H54 (cell line): ENCODE results near the gene MKNK2.
A peak's percentile ranks its signal among the peaks of the same experiment; 100 is the strongest.

ENCODE experiments used
- DNase-seq: peaks from one replicate; pipeline ENCODE4 v3.0.0; 2011; ENCODE audit warnings: low spot score, mixed read lengths; ENCODE audit not compliant: insufficient read length
- FAIRE-seq: peaks from 3 replicates; lab custom pipeline; 2011; peaks lifted over from hg19 to GRCh38; lab: Jason Lieb, UNC
- POLR2A ChIP-seq: IDR thresholded peaks from 2 replicates; pipeline ENCODE4 v1.6.1; 2011; ENCODE audit warnings: low read depth, mild to moderate bottlenecking, low read length

MKNK2 gene

DNA sequence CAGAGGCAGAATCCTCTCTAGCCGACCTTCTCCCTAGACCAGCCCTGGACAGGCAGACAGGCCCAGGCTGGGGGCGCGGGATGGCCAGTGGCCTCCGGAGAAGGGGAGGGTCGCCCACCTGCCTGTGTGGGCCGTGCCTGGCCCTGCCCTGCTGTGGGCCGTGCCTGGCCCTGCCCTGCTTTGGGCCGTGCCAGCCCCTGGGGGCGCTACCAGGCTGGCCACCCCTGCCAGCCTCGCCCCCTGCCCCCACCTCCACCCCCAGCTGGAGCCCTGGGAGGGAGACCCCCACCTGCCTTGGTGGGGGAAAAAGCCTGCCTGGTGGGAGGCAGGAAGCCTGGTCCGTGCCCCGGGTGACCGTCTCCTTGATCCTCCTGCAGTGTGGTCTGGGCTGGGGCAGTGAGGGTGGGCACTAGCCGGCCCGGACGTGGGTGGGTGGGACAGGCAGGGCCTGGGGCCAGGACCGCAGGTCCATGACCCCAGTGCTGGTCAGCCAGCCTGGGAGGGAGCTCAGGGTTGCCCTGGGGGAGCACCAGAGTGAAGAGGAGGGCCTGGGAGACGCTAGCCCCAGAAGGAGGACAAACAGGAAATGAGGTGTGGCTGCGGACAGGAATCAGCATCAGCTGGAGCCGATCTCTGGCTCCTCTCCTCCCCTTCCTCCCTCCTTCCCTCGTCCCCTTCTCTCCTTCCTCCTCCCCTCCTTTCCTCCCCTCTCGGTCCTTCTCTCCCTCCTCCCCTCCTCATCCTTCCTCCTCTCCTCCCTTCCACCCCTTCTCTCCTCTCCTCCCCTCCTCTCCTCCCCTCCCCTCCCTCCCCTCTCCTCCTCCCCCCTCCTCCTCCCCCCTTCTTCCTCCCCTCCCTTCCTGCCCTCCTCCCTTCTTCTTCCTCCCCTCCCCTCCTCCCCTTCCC lies 5.1 kb upstream of the MKNK2 start:
- peak; percentile 43; the same call in 1 of the 2 replicates for TF ChIP-seq POLR2A
- FAIRE-seq, result no peak
- no peak for DNase-seq

DNA sequence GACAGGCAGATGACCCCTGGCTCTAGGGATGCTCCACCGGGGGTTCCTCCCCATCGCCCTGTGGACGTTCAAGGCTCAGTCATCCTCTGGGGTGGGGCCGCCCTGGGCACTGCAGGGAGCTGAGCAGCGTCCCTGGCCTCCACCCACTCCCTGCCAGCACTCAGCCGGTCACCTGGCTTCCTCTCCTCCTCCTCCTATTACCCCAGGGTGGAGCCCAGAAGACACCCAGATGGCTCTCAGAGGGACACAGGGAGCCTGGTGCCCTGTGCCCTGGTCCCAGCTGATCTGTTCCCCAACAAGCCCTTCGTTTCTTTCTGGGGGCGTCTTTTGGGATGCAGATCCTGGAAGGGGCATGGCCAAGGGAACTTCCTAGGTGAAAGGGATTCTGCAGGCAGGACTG lies 3.7 kb upstream of the MKNK2 start:
- TF ChIP-seq POLR2A, result no peak
- FAIRE-seq (no peak), DNase-seq (no peak)

DNA sequence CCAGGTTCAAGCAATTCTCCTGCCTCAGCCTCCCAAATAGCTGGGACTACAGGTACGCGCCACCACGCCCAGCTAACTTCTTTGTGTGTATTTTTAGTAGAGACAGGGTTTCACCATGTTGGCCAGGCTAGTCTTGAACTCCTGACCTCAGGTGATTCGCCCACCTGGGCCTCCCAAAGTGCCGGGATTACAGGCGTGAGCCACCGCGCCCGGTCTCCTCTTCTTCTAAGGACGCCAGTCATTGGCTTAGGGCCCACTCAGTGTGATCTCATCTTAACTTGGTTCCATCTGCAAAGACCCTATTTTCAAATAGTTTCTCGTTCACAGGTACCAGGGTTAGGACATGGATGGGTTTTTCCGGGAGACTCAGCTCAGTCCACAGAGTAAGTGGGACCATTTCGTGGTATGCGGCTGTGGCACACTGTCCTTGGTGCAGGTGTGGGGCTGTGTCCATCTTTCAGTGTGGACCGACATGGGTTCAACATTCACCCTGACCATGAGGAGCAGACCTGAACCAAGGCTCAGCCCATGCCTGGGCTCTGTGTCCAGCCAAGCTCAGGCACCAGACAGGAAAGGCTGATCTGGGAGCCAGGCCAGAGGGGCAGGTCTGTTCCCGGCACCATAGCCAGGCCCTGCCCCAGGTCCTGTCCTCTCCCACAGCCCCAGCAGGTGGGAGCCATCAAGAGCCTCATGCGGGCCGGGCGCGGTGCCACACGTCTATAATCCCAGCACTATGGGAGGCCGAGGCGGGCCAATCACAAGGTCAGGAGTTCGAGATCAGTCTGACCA lies 2.8 kb upstream of the MKNK2 start:
- DNase-seq (no peak), FAIRE-seq (no peak)
- no peak for TF ChIP-seq POLR2A

DNA sequence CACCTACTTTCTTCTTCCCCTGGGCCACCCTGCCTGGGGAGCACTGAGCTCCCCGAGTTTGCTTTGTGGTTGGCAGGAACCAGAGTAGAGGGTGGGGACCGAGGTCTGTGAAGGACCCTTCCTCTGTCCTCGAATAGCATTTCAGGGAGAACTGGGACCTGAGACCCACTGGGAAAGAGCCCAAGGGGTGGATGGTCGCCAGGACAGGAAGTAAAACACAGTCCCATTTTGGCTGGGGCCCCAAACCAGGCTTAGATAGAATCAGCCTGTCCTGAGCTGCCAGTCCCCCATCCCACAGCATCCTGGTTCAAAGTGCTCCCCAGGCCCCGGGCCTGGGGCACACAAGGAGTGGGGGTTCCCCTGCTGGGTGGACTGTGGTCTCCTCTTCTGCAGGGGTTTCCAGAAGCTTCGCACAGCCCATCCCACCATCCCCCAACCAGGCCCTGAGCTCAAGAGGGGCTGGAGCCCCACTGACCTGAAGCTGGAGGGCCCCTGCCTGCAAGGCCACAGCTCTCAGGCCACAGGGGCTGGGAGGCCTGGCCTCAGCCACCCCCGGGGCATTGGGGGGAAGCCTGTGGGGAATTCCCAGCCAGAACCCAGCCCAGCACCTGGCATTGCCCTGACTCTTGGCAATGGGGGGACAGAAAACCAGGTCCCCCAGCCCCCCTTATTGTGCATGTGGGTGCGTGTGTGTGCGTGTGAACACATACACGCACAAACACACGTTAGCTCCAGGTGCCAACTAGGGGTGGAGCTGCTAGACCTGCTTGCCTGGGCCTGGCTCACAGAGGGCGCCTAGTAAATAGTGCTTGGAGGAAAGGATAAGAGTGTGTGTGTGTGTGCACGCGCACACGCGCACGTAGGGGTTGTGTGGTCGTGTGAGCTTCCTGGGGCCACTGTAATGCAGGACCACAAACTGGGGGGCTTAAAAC lies 995 bp upstream of the MKNK2 start:
- no peak for TF ChIP-seq POLR2A
- no peak for FAIRE-seq
- no peak for DNase-seq

DNA sequence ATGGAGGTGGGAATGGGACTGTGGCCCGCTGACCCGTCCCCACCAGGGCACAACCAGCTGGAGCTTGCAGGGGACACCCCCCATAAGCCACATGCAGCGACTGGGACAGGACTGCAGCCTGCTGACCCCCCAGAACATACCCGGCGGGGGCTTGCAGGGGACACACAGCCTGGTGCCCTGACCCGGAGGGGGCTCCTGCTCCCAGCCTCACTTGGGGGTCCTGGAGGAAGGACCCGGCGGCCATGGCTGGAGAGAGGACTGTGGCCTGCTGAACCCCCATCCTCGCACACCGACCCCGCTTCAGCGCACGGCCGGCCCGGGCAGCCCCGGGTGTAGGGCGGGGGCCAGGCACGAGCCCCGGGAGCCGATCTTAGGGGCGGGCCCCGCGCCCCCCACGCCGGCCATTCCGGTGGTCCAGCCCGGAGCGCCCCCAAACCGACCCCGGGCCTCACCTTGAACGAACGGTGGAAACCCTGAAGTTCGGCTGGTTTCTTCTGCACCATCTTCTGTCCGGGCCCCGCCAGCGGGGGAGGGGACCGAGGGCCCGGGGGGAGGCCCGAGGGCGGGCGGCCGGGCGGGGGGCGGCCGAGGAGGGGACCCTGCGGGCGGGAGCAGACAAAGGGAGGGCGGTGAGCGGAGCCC lies 574 bp downstream of the MKNK2 start:
- TF ChIP-seq POLR2A, result no peak
- FAIRE-seq (no peak), DNase-seq (no peak)

DNA sequence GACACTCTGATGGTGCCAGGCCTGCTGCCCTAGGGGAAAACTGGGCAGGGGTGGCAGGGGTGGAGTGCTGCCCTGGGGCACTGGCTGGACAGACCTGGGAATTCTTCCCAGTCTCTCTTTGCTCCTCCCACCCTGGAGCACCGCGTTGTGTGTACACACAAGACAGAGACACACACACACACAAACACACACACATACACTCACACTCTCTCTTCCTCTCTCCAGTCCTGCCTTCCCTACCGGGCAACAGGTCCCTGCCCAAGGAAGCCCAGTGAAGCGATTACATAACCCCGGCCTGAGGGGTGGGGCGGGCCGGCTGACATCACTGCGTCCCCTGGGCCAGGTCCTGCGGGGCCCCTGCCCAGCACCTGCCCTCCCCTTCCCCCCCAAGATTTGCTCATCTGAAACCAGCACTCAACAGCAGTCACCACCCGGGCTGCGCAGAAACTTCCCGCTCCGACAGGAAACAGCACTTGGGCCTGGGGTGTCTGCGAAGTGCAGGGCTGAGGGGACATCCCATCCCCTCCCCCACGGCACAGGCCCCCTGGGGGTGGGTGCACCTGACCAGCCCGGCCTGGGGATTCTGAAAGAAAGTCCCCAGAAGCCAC lies 1.2 kb downstream of the MKNK2 start:
- FAIRE-seq (peak; percentile 45), DNase-seq (peak; percentile 77)

DNA sequence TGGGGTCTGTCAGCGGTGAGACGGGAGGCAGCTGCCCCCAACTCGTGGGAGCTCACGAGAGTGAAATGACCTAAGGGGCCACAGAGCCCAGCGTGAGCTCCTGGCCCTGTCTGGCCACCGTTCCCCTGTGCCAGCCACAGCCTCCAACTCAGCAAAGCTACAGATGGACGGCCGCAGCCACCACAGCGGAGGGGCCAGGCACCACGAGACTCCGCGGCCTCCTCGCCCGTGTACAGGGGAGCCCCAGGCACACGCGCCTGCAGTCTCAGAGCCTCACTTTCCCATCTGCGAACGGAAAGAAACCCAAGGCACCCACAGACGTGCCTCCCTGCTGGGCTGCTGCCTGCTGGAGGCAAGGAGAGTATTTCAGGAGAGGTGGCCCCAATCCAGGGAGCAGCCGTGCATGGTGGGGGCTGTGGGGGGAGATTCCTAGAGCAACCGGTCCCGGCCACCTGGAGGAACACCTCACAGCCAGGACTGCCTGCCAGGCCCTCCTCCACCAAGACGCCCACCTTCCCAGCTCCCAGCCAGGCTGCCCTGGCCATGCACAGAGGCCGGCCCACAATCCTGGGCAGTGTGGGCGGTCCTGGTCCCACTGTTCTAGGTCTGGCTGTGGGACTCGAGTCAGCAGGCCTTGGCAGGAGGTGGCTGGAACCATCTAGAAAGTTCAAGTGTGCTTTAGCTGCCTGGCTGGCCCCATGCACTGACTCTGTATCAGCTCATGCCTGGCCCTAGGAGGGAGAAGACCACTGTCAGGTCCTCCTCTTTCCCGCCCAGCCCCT lies 1.9 kb downstream of the MKNK2 start:
- no peak for TF ChIP-seq POLR2A
- FAIRE-seq (no peak), DNase-seq (no peak)

More for the DNA sequence above, 1.2 kb downstream of the MKNK2 start:
- TF ChIP-seq POLR2A, result no peak; the same call in 1 of the 2 replicates

DNA sequence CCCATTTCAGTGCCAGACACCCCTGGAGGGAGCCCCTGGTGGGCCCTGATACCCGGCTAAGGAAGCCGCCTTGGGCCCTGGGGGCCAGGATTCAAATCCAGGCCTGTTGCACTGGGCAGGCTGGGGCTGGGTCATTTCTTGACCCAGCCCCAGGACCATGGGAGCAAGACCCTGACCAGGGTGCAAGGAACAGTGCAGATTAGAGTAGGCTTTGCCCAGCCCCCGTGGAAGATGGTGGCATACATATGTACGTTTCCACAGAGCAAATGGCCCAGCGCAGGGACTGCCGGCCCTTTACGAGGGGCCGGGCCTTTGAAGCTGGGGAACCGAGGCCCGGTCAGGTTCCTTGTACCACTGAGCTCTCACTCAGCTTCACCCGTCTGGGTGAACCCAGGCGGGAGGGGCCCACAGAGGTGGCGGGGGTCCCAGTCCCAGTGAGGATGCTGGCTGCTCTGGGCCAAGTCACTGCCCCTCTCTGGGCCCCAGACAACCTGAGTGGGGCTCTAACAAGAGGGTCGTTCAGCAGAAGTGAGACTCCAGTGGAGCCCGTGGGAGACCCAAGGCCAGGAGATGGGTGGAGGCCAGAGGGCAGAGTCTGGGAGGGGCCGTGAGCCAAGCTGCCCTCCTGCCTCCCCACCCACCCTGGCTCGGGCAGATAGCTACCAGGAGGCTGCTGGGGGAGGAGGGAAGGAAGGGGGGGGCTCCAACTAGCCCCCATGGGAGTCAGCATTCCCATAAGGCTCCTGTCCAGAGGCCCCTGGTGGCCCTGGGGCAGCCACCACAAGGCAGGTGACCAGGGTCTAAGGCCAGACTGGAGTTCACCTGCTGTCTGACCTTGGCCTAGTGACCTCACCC lies 2.7 kb downstream of the MKNK2 start:
- no peak for TF ChIP-seq POLR2A
- FAIRE-seq, result no peak
- no peak for DNase-seq

DNA sequence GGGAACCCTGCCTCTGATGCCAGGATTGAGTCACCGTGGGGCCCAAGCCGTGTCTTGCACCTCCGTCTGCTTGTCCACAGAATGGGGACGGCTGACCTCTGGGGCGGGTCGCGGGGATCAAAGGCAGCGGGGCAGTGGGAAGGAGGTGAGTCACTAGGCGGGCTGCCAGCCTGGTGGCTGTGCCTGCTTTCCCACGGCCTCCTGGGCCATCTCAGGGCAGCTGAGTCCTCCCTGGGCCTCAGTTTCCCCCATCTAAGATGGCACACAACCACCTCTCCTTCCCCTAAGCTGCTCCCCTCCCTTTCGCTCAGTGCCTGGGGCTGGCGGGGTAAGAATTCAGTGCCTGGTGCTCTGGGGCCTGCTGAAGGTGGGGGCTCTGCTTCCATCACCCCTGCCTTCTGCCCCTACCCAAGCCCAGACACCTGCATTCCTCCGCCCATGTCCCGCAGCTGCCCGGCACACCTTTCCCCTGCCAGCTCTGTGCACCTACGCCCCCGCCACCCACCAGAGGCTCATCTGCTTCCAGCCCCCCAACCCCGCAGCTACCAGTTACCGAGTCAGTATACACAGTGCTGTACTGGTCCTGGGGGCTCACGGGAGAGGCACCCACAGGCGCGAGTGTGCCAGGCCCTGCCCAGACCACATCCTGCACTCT lies 3.5 kb downstream of the MKNK2 start:
- FAIRE-seq (no peak), DNase-seq (peak; percentile 75)

DNA sequence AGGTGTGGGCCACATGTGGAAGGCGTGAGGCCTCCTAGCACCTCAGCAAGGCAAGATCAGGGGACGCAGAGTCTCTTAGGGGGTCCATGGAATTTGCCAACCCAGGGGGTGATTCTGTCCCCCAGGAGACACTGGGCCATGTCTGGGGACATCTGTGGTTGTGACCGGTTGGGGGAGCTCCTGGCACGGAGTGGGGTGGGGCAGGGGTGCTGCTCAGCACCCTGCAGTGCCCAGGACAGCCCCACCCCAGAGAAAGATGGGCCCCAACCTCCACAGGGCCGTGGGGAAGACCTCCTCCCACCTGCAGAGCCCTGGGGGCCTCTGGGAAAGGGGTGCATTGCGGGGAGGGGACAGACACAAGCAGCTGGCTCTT lies 4.0 kb downstream of the MKNK2 start:
- no peak for DNase-seq
- no peak for FAIRE-seq
- TF ChIP-seq POLR2A, result no peak

More for the DNA sequence above, 3.5 kb downstream of the MKNK2 start:
- TF ChIP-seq POLR2A, result no peak
